22Rv1 (cell line): Measurements from ENCODE around the gene BDKRB1.

Experiments
- ZFX ChIP-seq: fragments of 450-650 bp; IDR thresholded peaks from 2 replicates; pipeline ENCODE4 v1.6.1; 2017; ENCODE audit warnings: antibody characterized with exemption, borderline replicate concordance
- TF ChIP-seq, protein P1 (sequence below): fragments of 450-650 bp; IDR thresholded peaks from 2 replicates; pipeline ENCODE4 v1.5.1; 2017; ENCODE audit warnings: mild to moderate bottlenecking

DNA sequence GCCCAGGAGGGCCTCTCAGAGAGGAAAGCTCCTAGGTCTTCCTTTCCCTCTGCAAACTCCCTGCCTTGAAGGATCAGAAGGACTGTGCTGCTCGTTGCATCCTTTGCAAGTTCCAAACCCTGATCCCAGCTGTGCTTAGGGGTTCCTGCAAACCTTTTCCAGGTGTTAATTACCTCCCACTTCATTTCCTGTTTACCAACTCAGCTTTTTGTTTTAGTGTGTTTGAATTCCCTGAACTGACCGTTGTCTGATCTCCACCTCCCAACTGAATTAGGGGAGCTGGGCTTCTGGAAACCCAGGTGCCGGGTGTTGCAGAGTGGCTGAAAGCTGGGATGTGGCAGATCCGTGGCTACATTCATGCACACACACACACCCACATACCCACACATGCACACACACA is 20.6 kb upstream of the BDKRB1 start:
- TF ChIP-seq, protein P1, sequence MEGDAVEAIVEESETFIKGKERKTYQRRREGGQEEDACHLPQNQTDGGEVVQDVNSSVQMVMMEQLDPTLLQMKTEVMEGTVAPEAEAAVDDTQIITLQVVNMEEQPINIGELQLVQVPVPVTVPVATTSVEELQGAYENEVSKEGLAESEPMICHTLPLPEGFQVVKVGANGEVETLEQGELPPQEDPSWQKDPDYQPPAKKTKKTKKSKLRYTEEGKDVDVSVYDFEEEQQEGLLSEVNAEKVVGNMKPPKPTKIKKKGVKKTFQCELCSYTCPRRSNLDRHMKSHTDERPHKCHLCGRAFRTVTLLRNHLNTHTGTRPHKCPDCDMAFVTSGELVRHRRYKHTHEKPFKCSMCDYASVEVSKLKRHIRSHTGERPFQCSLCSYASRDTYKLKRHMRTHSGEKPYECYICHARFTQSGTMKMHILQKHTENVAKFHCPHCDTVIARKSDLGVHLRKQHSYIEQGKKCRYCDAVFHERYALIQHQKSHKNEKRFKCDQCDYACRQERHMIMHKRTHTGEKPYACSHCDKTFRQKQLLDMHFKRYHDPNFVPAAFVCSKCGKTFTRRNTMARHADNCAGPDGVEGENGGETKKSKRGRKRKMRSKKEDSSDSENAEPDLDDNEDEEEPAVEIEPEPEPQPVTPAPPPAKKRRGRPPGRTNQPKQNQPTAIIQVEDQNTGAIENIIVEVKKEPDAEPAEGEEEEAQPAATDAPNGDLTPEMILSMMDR, result no peak
- TF ChIP-seq ZFX, result no peak
